GF-D8 (cell line): ENCODE results near the gene ZNF429.
"Not testable (repeated sequence)": the region's sequence is repeated elsewhere in the genome, so short reads cannot be mapped to it uniquely, and the experiment has no call there.

Experiments used
- DNase-seq: peaks from one replicate; lab custom pipeline; 2025; lab: John Stamatoyannopoulos, UW

Gene ZNF429

GRCh38 chr19:21513651-21514050 lies 8.2 kb downstream of the ZNF429 start:
- DNase-seq: no peak

GRCh38 chr19:21519488-21519887 lies 14.1 kb downstream of the ZNF429 start:
- DNase-seq: no peak

- DNase-seq: no peak
These were observed 27.5 kb downstream of the ZNF429 start for GRCh38 chr19:21532904-21533303.

GRCh38 chr19:21536741-21537290 lies 31.4 kb downstream of the ZNF429 start:
- DNase-seq: not testable (repeated sequence)

- DNase-seq: no peak
These were observed 54.0 kb downstream of the ZNF429 start for GRCh38 chr19:21559444-21559843.

- no peak for DNase-seq
These were observed 59.0 kb downstream of the ZNF429 start for GRCh38 chr19:21564406-21564805.

- no peak for DNase-seq
These were observed 60.7 kb downstream of the ZNF429 start for GRCh38 chr19:21566073-21566472.

GRCh38 chr19:21567806-21568205 lies 62.4 kb downstream of the ZNF429 start:
- DNase-seq: not testable (repeated sequence)

GRCh38 chr19:21568816-21569493 lies 63.6 kb downstream of the ZNF429 start:
- DNase-seq: peak; percentile 73

GRCh38 chr19:21569494-21569865 lies 64.1 kb downstream of the ZNF429 start:
- no peak for DNase-seq

GRCh38 chr19:21571316-21571715 lies 65.9 kb downstream of the ZNF429 start:
- DNase-seq: no peak

GRCh38 chr19:21574607-21575006 lies 69.2 kb downstream of the ZNF429 start:
- no peak for DNase-seq

GRCh38 chr19:21576481-21576880 lies 71.1 kb downstream of the ZNF429 start:
- DNase-seq: no peak

- no peak for DNase-seq
These were observed 74.7 kb downstream of the ZNF429 start for GRCh38 chr19:21580101-21580500.

- no peak for DNase-seq
These were observed 75.4 kb downstream of the ZNF429 start for GRCh38 chr19:21580818-21581217.

GRCh38 chr19:21581646-21582240 lies 76.3 kb downstream of the ZNF429 start:
- no peak for DNase-seq

GRCh38 chr19:21584537-21584936 lies 79.1 kb downstream of the ZNF429 start:
- DNase-seq: no peak

- DNase-seq: no peak
These were observed 80.0 kb downstream of the ZNF429 start for GRCh38 chr19:21585281-21585890.

GRCh38 chr19:21586311-21587116 lies 81.1 kb downstream of the ZNF429 start:
- DNase-seq: no peak

GRCh38 chr19:21587117-21587461 lies 81.7 kb downstream of the ZNF429 start:
- DNase-seq: no peak

GRCh38 chr19:21587549-21587948 lies 82.1 kb downstream of the ZNF429 start:
- no peak for DNase-seq

GRCh38 chr19:21588065-21588601 lies 82.7 kb downstream of the ZNF429 start:
- DNase-seq: no peak
